Fibroblast of the aortic adventitia (primary cell): ENCODE measurements around the gene NPIPB12. TPM values are rescaled to one million over a fixed set of nuclear protein-coding genes. Genes with fewer than 3 reads are reported as not detected.

ENCODE experiments used
- small RNA-seq: library from RNA; depleted of rRNA; stranded (forward); fragments of <200 nt; gene quantifications from one replicate; pipeline ENCODE3, GENCODE V24; 2012
- total RNA-seq: library from RNA; depleted of rRNA; stranded (reverse); fragments of >200 nt; gene quantifications from 2 replicates; pipeline ENCODE4 v1.2.3, GENCODE V29; 2012; ENCODE audit warnings: low replicate concordance

The NPIPB12 gene
- total RNA-seq, 1 donor: 12.1 TPM

Small RNAs within 50 kb of the gene (small RNA-seq; reads per million reads assigned to genes)
- not detected for gene AC133555.2

Other genes with a start within 250 kb of the NPIPB12 start
- gene NPIPB11, start 99.7 kb downstream of the NPIPB12 start, total RNA-seq: 3.7 TPM in 1 of 2 replicates, not detected in the other
- gene BOLA2, start 52.1 kb downstream of the NPIPB12 start, total RNA-seq: 23.0 and 23.5 TPM in 2 replicates
- 4.4 and 20.2 TPM in 2 replicates for gene SLX1B, start 51.9 kb downstream of the NPIPB12 start, total RNA-seq
- gene SULT1A4, start 46.5 kb downstream of the NPIPB12 start, total RNA-seq: 0.81 and 1.3 TPM in 2 replicates
- gene SPN, start 156.8 kb upstream of the NPIPB12 start, total RNA-seq: not detected in 2 replicates
- 7.4 and 86.1 TPM in 2 replicates for gene QPRT, start 172.8 kb upstream of the NPIPB12 start, total RNA-seq
- gene C16orf54, start 239.6 kb upstream of the NPIPB12 start, total RNA-seq: not detected in 2 replicates